Gastroesophageal sphincter (tissue), 4 donors: ENCODE results near the gene PGPEP1. TPM values are rescaled to one million over a fixed set of nuclear protein-coding genes. Genes with fewer than 3 reads are reported as not detected.
A peak's percentile ranks its signal among the peaks of the same experiment; 100 is the strongest.

Experiments
- ATAC-seq: fragments of 150-250 bp; one replicate; pipeline ENCODE4 v1.9.1; 2016; ENCODE audit warnings: mild to moderate bottlenecking, moderate library complexity
- H3K27ac ChIP-seq, 4 donors: fragments of 200-600 bp; sonication (generic) in 3 of 4; 1 replicate in 3 of 4; 2 replicates in 1 of 4; pipeline ENCODE4 v1.5.1; 2016 to 2019
- H3K27me3 ChIP-seq: fragments of 200-600 bp; sonication (generic); one replicate; pipeline ENCODE4 v1.5.1; 2019
- H3K36me3 ChIP-seq, 2 donors: fragments of 200-600 bp; sonication (generic); one replicate each; pipeline ENCODE4 v1.5.1; 2019; ENCODE audit warnings: control low read depth in 1 of 2
- H3K4me1 ChIP-seq, 3 donors: fragments of 200-600 bp; sonication (generic); 1 replicate in 2 of 3; 2 replicates in 1 of 3; pipeline ENCODE4 v1.5.1; 2016 to 2019; ENCODE audit warnings: control low read depth in 2 of 3
- H3K4me3 ChIP-seq, 2 donors: fragments of 200-600 bp; sonication (generic); one replicate each; pipeline ENCODE4 v1.5.1; 2019; ENCODE audit warnings: mild to moderate bottlenecking in 1 of 2, moderate library complexity in 1 of 2
- H3K9me3 ChIP-seq, 3 donors: fragments of 200-600 bp; sonication (generic); one replicate each; pipeline ENCODE4 v1.5.1; 2017 to 2019; ENCODE audit warnings: control low read depth in 2 of 3
- EP300 ChIP-seq: sonication (generic); formaldehyde crosslinking; IDR thresholded peaks from one replicate; pipeline ENCODE4 v1.6.1; 2017; ENCODE audit warnings: antibody characterized with exemption, mild to moderate bottlenecking
- POLR2A ChIP-seq, 2 donors: fragments of 450-650 bp; IDR thresholded peaks; one replicate each; pipeline ENCODE4 v1.6.1; 2017; ENCODE audit warnings: antibody characterized with exemption in 2 of 2, mild to moderate bottlenecking in 2 of 2, moderate library complexity in 1 of 2
- POLR2AphosphoS5 ChIP-seq: sonication (generic); formaldehyde crosslinking; IDR thresholded peaks from one replicate; pipeline ENCODE4 v1.6.1; 2017; ENCODE audit warnings: antibody characterized with exemption
- WGBS, 2 donors: methylation state at CpG; one replicate each; pipeline ENCODE4 v1.1.5; 2018; ENCODE audit warnings: low coverage in 1 of 2; 5-methylcytosine and 5-hydroxymethylcytosine counted together
- total RNA-seq, 4 donors: library from RNA; depleted of rRNA; stranded (reverse); fragments of >200 nt; gene quantifications; one replicate each; pipeline ENCODE4 v1.1.0, GENCODE V29; 2016
- TF ChIP-seq, protein P1 (sequence below), 4 experiments: fragments of 200-600 bp in 2 of 4; fragments of 450-650 bp in 2 of 4; sonication (generic) in 1 of 4; IDR thresholded peaks; one replicate each; pipeline ENCODE4 v1.5.1; 2017 to 2019; ENCODE audit warnings: antibody characterized with exemption in 4 of 4, mild to moderate bottlenecking in 2 of 4, moderate library complexity in 2 of 4

PGPEP1 gene
- total RNA-seq, 4 donors from 2014 or later, result 15.0 to 38.2 (median 23.1) TPM

DNA sequence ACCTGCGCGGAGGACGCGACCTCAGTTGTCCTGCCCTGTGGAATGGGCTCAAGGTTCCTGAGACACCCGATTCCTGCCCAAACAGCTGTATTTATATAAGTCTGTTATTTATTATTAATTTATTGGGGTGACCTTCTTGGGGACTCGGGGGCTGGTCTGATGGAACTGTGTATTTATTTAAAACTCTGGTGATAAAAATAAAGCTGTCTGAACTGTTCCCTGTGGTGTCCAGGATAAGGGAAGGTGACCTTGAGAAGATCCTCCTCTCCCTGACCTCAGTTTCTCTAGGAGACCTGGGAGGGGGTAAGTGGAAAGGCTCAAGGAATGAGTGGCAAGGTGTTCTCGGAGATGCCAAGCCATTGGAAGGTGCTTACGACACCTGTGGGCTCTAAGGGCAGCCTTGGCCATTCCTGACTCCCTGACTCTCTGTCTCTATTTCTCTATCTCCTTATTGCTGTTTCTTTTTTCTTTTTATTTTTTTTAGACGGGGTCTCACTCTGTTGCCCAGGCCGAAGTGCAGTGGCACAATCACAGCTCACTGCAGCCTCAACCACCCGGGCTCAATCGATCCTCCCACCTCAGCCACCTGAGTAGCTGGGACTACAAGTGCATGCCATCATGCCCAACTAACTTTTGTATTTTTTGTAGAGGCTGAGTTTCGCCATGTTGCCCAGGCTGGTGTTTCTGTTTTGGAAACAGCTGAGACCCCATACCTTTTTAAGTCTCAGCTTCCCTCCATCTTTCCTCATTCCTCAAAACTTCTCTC lies 48.7 kb downstream of the PGPEP1 start:
- H3K4me1 ChIP-seq, result peaks cover 0 to 27% (median 7%) of the 10 kb centered on the region in 3 donors
- peaks cover 29% of the 10 kb centered on the region for H3K27me3 ChIP-seq
- no peak overlapping the region for H3K27ac ChIP-seq
- WGBS, 2 donors, result 75 to 79% methylated on average over 2 to 13 of the region's 13 CpGs
- peak overlapping the region in 1 of 2 donors; percentile 43 for H3K4me3 ChIP-seq
- no peaks in the 10 kb centered on the region for H3K9me3 ChIP-seq
- no peak for ATAC-seq
- H3K36me3 ChIP-seq, result no peaks in the 10 kb centered on the region
- TF ChIP-seq EP300 (no peak), POLR2AphosphoS5 (no peak), POLR2A (IDR thresholded peaks at IDR 0.05) (no peak)
- TF ChIP-seq, protein P1, sequence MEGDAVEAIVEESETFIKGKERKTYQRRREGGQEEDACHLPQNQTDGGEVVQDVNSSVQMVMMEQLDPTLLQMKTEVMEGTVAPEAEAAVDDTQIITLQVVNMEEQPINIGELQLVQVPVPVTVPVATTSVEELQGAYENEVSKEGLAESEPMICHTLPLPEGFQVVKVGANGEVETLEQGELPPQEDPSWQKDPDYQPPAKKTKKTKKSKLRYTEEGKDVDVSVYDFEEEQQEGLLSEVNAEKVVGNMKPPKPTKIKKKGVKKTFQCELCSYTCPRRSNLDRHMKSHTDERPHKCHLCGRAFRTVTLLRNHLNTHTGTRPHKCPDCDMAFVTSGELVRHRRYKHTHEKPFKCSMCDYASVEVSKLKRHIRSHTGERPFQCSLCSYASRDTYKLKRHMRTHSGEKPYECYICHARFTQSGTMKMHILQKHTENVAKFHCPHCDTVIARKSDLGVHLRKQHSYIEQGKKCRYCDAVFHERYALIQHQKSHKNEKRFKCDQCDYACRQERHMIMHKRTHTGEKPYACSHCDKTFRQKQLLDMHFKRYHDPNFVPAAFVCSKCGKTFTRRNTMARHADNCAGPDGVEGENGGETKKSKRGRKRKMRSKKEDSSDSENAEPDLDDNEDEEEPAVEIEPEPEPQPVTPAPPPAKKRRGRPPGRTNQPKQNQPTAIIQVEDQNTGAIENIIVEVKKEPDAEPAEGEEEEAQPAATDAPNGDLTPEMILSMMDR (IDR thresholded peaks at IDR 0.05), result no peak

DNA sequence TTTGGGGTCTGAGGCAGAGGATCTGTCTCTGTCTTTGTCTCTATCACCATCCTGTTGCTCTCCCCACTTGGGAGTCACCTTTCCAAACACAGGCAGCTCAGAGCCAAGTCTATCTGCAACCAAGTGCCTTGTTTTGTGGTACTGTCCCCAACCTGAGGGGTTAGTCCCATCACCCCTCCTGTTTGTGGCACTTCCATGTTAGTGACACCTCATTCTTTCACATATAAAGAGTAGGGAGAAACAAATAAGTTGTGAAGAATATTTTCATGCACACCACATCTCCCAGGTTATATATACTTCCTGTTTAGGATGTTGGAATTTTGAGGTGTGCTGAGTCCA lies 49.3 kb downstream of the PGPEP1 start:
- ATAC-seq, result no peak
- no peak overlapping the region for H3K4me3 ChIP-seq
- TF ChIP-seq POLR2A (IDR thresholded peaks at IDR 0.05), result no peak
- H3K36me3 ChIP-seq, result no peaks in the 10 kb centered on the region
- no peak overlapping the region for H3K27ac ChIP-seq
- H3K4me1 ChIP-seq, result peaks cover 0 to 27% (median 7%) of the 10 kb centered on the region in 3 donors
- H3K27me3 ChIP-seq, result peaks cover 24% of the 10 kb centered on the region
- no peaks in the 10 kb centered on the region for H3K9me3 ChIP-seq

DNA sequence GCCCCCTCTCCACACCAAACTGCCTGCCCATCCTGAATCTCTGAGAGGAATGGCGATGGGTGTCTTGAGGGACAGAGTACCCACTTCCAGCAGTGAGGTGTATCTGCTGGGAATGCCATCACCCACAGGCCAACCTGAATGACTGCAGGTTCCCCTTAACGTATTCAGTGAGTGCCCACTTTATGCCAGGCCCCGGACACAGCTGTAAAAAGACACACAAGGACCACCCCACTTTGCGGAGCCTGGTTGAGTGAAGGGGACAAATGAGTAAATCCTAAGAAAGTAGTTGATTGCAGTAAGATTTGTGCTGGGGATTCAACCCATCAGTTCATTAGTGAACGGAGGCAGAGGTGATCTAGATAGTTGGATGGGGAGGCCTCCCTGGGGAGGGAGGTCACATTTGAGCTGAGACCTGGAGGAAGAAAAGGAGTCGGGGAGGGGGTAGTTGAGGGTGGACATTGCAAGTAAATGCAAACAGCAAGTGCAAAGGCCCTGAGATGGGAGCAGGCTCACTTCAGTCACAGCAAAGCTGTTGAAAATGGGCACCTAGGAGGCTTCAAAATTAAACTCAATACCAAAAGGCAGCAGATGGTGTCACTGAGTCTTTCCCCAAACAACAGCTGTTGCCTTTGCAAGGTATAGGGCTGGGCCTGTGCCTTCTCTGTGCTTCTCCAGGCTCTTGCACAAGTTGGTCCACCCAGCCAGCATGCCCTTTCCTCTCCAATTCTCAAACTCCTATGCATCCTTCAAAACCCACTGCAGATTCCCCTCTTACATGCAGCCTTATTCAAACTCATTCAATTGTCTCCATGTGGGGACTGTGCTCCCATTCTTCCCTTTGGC lies 49.9 kb downstream of the PGPEP1 start:
- TF ChIP-seq EP300, result no peak
- no peak for TF ChIP-seq POLR2A (IDR thresholded peaks at IDR 0.05)
- no peak for TF ChIP-seq POLR2AphosphoS5
- TF ChIP-seq, protein P1 (IDR thresholded peaks at IDR 0.05), result no peak
- WGBS, 2 donors, result 87 to 89% methylated on average over 4 to 6 of the region's 6 CpGs

DNA sequence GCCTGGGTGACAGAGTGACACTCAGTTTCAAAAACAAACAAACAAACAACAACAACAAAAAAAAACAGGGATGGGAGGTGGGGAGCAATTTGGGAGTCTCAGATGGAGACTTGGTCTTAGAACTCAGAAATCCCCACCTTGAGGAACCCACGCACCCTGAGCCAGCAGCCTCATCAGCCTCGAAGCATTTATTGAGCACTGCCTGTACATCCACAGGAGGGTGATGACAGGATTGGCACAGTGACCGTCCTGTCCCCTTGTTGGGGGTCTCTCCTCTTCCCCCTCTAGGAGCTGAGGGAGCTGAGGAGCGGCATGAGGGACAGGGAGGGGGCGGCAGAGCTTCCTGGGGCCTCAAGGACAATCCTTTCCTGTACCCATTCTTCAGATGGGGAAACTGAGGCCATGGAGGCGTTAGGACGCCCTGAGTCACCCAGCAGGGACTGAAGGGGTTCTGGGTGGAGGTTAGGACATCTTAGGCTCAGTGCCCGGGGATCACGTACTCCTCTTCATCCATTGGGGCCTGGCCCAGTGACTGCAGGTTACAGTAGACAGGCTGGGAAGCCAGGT lies 51.2 kb downstream of the PGPEP1 start:
- WGBS, 2 donors, result 83 to 100% methylated on average over 1 to 3 of the region's 9 CpGs
- peaks cover 18% of the 10 kb centered on the region for H3K27me3 ChIP-seq
- no peak for ATAC-seq
- no peaks in the 10 kb centered on the region for H3K36me3 ChIP-seq
- TF ChIP-seq POLR2A (IDR thresholded peaks at IDR 0.05), result no peak
- TF ChIP-seq POLR2AphosphoS5, result no peak
- no peak for TF ChIP-seq EP300
- no peak overlapping the region for H3K4me3 ChIP-seq
- H3K27ac ChIP-seq, result no peak overlapping the region
- no peaks in the 10 kb centered on the region for H3K9me3 ChIP-seq
- H3K4me1 ChIP-seq, result peaks cover 0 to 15% (median 4%) of the 10 kb centered on the region in 3 donors

More for the DNA sequence above, 49.9 kb downstream of the PGPEP1 start:
- Histone ChIP-seq H3K4me1 (peaks cover 0 to 27% (median 7%) of the 10 kb centered on the region in 3 donors), H3K27me3 (peaks cover 18% of the 10 kb centered on the region), H3K4me3 (no peak overlapping the region), H3K9me3 (no peaks in the 10 kb centered on the region), H3K27ac (no peak overlapping the region), H3K36me3 (no peaks in the 10 kb centered on the region)
- no peak for ATAC-seq

- H3K9me3 ChIP-seq, result no peaks in the 10 kb centered on the region
- H3K36me3 ChIP-seq, result no peaks in the 10 kb centered on the region
- WGBS, 2 donors, result 42 to 68% methylated on average over 5 to 7 of the region's 11 CpGs
- no peak overlapping the region for H3K27ac ChIP-seq
- TF ChIP-seq POLR2AphosphoS5 (no peak), EP300 (no peak), POLR2A (IDR thresholded peaks at IDR 0.05) (no peak)
- TF ChIP-seq, protein P1 (IDR thresholded peaks at IDR 0.05), result no peak
- ATAC-seq, result peak; percentile 41
- H3K27me3 ChIP-seq, result peaks cover 21% of the 10 kb centered on the region
- peaks cover 0 to 20% (median 4%) of the 10 kb centered on the region in 3 donors for H3K4me1 ChIP-seq
- no peak overlapping the region for H3K4me3 ChIP-seq
Observed at GRCh38 chr19:18392417-18392816, 52.0 kb downstream of the PGPEP1 start.
